Measurements from ENCODE around the gene LSM2. TPM values are rescaled to one million over a fixed set of nuclear protein-coding genes. Genes with fewer than 3 reads are reported as not detected.

The LSM2 gene
- total and polyA plus RNA-seq, 12 donors: 17.5 to 52.0 (median 23.0) TPM

GRCh38 chr6:31792090-31792374, 14.7 kb downstream of the LSM2 start:
- TF ChIP-seq CTCF (IDR thresholded peaks at IDR 0.05): no peak
- 78 to 83% methylated on average over 3 of the region's 3 CpGs for WGBS, 2 donors
- intact Hi-C loops (cut with DNase I): loop anchor here in 2 of 10 donors (5.0 to 10.0 kb wide), 2 partner anchors 40 to 57 kb away; partner anchors contain the start of gene CLIC1 (in 1 of the 2)
- no peak for ATAC-seq
- H3K27ac ChIP-seq: no peak overlapping the region
- H3K4me1 ChIP-seq: peaks cover 5 to 33% (median 14%) of the 10 kb centered on the region in 9 donors
- DNase-seq: no peak
- peaks cover 0 to 59% (median 6%) of the 10 kb centered on the region in 9 donors for H3K36me3 ChIP-seq
- H3K9me3 ChIP-seq: no peaks in the 10 kb centered on the region
- H3K27me3 ChIP-seq: no peaks in the 10 kb centered on the region
- H3K4me3 ChIP-seq: no peak overlapping the region

DNA sequence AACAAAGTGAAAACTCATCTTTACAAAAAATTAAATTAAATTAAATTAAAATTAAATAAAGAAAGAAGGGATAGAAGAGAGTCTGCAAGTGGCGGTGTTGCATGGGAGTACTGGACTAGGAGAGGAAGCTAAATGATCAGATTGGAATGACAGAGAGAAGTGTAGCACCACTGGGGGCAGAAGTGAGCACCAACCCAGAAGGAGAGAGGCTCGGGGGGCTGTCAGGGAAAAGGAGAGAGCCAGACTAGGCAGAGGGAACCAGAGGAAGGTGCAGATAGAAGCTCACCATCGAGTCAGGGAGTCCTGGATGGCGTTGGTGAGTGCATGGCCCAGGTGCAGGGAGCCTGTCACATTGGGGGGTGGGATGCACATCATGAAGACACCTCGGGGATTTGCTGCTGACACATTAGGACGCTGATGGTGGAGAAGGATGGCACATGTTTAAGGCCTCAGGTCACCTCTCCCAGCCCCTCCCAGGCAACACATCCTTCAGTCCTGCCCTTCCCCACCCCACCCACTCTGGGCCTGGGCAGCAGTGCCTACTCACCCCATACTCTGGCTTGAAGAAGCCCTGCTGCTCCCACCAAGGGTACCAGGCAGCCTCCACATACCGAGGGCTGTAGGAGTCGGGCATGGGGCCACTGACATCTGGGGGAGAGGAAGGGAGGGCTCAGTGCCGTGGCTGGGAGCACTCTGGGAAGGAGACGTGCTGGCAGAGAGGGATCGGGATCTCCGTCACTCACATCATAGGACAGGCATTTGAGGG, 15.3 kb downstream of the LSM2 start:
- Histone ChIP-seq H3K9me3 (no peaks in the 10 kb centered on the region), H3K36me3 (peaks cover 0 to 64% (median 11%) of the 10 kb centered on the region in 9 donors), H3K27ac (no peak overlapping the region), H3K4me1 (peaks cover 5 to 30% (median 14%) of the 10 kb centered on the region in 9 donors), H3K27me3 (no peaks in the 10 kb centered on the region), H3K4me3 (no peak overlapping the region)
- ATAC-seq (no peak), DNase-seq (peak in 1 of 2 donors; percentile 32)
- TF ChIP-seq CTCF (IDR thresholded peaks at IDR 0.05): peak in 8 of 9 donors; percentile 24 to 64 (median 54)
- intact Hi-C loops (cut with DNase I): loop anchor here in 2 of 10 donors (5.0 to 10.0 kb wide), 2 partner anchors 41 to 57 kb away; partner anchors contain the start of gene CLIC1 (in 1 of the 2)
- 66 to 68% methylated on average over 12 of the region's 12 CpGs for WGBS, 2 donors

- H3K4me1 ChIP-seq: no peaks in the 10 kb centered on the region
- no peak overlapping the region for H3K27ac ChIP-seq
- no peak for DNase-seq
- peaks cover 0 to 99% (median 53%) of the 10 kb centered on the region in 9 donors for H3K36me3 ChIP-seq
- ATAC-seq: peak in 1 of 8 donors; percentile 17
- H3K9me3 ChIP-seq: no peaks in the 10 kb centered on the region
- H3K27me3 ChIP-seq: no peaks in the 10 kb centered on the region
- WGBS, 2 donors: 97 to 98% methylated on average over 11 of the region's 11 CpGs
- no peak overlapping the region for H3K4me3 ChIP-seq
- TF ChIP-seq CTCF (IDR thresholded peaks at IDR 0.05): no peak
- intact Hi-C loops (cut with DNase I): no loop called here
These were observed 21.3 kb downstream of the LSM2 start for GRCh38 chr6:31785475-31785874.

DNA sequence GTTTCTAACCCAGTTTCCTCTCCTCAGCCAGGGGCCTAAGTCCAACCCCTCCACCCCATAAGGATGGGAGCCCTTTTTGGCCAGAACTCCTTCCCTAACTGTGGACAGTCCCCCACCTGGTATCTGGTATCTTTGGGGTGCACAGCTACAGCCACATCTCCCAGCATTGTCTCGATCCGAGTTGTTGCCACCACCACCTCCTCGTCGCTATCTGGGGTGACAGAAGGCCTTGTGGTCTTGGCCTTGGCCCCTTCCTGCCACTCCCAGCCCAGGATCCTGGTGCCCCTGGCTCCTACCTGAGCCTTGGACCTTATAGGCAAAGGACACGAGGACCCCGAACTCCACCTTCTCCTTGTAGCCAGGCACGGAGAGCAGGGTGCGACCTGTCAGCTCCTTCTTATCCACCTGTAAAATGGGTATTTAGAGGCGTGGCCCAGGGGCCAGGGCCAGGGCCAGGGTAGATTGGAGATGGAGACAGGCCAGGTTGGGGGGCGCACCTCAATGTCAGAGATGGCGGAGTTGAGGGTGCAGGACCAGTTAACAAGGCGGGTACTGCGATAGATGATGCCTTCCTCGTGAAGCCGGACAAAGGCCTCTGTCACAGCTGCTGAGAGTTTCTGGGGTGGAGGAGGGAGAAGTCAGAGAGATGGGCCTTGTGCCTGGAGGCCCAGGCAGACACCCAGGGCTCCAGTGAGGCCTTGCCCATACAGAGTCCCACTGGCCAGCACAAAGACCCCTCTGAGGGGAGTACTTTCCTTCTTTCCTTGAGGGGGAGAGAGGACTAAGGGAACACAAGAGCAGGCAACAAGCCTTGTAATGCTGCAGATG, 22.5 kb downstream of the LSM2 start:
- no peaks in the 10 kb centered on the region for H3K9me3 ChIP-seq
- no peak overlapping the region for H3K4me3 ChIP-seq
- DNase-seq (no peak), ATAC-seq (no peak)
- TF ChIP-seq CTCF (IDR thresholded peaks at IDR 0.05): no peak
- H3K36me3 ChIP-seq: peaks cover 0 to 99% (median 53%) of the 10 kb centered on the region in 9 donors
- H3K4me1 ChIP-seq: no peaks in the 10 kb centered on the region
- WGBS, 2 donors: 91 to 95% methylated on average over 15 of the region's 15 CpGs
- H3K27me3 ChIP-seq: no peaks in the 10 kb centered on the region
- no peak overlapping the region for H3K27ac ChIP-seq
- intact Hi-C loops (cut with DNase I): loop anchor here in 1 of 10 donors (5.0 kb wide), 1 partner anchor 42 kb away; the partner anchor contains the start of gene MSH5

All from heart right ventricle (tissue), 16 donors.